Measurements from ENCODE around the gene IRGC. TPM values are rescaled to one million over a fixed set of nuclear protein-coding genes. Genes with fewer than 3 reads are reported as not detected.

Gene IRGC
- total RNA-seq, 4 donors from 2014 or later, result not detected

DNA sequence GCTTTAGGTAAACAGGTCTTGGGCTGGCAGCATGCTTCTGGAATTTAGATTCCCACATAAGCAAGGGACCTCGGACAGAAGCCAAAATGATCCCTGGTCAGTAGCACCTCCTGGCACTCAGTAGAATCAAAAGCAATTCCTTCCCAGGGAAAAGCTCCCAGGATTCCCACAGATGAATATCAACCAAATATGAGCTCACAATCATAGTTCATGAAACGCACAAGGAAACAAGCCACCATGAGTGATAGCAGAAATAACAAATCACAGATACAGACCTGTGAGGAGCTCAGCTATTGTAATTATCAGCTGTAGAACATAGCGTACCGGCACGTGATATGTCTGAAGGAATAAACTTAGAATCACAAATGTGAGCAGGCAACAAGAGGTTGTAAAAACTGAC, 24.1 kb upstream of the IRGC start:
- DNase-seq (ENCODE audit: low spot score), result no peak
- TF ChIP-seq, protein P1, sequence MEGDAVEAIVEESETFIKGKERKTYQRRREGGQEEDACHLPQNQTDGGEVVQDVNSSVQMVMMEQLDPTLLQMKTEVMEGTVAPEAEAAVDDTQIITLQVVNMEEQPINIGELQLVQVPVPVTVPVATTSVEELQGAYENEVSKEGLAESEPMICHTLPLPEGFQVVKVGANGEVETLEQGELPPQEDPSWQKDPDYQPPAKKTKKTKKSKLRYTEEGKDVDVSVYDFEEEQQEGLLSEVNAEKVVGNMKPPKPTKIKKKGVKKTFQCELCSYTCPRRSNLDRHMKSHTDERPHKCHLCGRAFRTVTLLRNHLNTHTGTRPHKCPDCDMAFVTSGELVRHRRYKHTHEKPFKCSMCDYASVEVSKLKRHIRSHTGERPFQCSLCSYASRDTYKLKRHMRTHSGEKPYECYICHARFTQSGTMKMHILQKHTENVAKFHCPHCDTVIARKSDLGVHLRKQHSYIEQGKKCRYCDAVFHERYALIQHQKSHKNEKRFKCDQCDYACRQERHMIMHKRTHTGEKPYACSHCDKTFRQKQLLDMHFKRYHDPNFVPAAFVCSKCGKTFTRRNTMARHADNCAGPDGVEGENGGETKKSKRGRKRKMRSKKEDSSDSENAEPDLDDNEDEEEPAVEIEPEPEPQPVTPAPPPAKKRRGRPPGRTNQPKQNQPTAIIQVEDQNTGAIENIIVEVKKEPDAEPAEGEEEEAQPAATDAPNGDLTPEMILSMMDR (IDR thresholded peaks at IDR 0.05), result no peak
- no peak for ATAC-seq (ENCODE audit: low FRiP score)

DNA sequence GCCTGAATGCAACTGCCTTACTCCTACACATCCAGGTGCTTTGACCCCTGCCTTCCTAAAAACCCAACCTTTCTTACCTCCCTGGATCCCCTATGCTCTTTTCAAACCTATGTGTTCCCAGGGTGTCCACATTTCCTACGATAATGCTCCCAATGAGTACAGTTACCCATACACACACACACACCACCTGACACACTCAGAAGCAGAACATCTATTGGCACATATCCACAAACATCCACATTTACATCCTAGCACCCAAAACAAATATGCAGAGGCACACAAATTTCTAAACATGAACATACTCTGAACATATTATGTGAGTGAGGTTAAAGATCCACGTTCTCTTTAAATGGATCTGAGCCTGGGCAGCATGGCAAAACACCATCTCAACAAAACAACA, 23.5 kb upstream of the IRGC start:
- DNase-seq (ENCODE audit: low spot score) (no peak), ATAC-seq (ENCODE audit: low FRiP score) (no peak)
- TF ChIP-seq, protein P1 (IDR thresholded peaks at IDR 0.05), result no peak

DNA sequence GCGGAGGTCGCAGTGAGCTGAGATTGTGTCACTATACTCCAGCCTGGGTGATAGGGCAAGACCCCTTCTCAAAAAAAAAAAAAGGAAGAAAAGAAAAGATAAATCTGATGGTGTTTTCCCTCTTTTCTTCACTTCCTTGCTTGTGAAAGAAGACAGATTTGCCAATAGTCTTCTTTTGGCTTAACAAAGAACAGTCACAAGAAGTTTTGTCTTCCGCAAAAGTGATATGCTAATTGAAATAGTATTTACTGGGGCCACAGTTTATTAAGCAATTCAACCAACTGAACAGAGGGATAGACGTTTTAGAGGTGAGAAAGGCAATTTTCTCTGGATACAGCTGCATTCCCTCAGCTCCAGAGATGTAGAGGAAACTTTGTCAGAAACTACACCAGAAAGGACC, 23.0 kb upstream of the IRGC start:
- ATAC-seq (ENCODE audit: low FRiP score) (no peak), DNase-seq (ENCODE audit: low spot score) (no peak)
- TF ChIP-seq, protein P1 (IDR thresholded peaks at IDR 0.05), result no peak

- DNase-seq (ENCODE audit: low spot score), result no peak
- TF ChIP-seq, protein P1 (IDR thresholded peaks at IDR 0.05), result no peak
- ATAC-seq (ENCODE audit: low FRiP score), result no peak
Observed at GRCh38 chr19:43694553-43694952, 21.3 kb upstream of the IRGC start.

DNA sequence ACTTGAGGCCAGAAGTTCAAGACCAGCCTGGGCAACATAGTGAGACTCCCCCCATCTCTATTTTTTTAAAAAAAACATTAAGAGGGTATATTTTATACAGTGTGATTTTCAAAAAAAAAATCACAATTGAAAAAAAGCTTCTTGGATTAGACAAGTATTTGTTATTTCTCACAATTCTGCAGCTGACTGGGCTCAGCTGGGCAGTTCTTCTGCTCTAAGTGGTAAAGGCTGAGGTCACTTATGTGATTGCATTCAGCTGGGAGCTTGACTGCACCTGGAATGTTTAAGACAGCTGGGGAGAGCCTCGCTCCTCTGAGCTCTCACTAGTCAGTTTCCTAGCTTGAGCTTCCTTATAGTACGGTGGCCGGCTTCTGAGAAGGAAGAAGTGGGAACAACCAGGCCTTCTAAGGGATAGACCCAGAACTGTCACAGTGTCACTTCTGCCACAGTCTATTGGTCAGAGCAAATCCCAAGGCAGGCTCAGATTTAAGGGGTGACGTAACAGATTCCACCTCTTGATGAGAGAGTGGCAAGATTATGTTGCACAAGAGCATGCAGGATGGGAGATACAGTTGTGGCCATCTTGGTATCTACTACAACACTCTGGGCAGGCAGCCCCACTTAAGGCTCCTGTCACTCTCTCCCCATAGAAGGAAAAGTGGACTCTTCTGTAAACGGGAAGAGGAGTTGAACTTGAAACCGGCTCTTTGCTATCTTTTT, 19.7 kb upstream of the IRGC start:
- TF ChIP-seq, protein P1 (IDR thresholded peaks at IDR 0.05), result no peak
- DNase-seq (ENCODE audit: low spot score) (no peak), ATAC-seq (ENCODE audit: low FRiP score) (no peak)

DNA sequence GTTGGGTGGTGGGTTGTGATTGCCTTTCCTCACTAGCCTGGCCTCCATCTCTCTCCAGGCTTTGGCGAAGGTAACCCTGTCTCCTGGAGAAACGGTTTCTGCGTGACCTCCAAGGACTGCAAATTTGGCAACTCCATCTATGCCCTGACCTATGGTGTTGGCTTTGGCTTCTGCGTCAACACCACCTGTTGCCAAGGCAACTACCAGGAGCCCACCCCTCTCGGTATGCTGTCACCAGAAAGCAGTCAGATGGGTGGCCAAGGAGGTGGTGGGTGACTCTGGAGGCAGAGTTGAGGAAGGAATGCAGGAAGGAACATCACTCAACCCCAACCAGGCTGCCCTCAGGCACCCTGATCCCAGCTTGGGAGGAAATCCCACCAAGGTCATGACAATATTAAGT, 18.6 kb upstream of the IRGC start:
- TF ChIP-seq, protein P1 (IDR thresholded peaks at IDR 0.05), result no peak
- ATAC-seq (ENCODE audit: low FRiP score), result no peak
- DNase-seq (ENCODE audit: low spot score), result no peak

Measured in omental fat pad (tissue), 4 donors.